Measurements from ENCODE around the gene STARD13.

Gene STARD13

DNA sequence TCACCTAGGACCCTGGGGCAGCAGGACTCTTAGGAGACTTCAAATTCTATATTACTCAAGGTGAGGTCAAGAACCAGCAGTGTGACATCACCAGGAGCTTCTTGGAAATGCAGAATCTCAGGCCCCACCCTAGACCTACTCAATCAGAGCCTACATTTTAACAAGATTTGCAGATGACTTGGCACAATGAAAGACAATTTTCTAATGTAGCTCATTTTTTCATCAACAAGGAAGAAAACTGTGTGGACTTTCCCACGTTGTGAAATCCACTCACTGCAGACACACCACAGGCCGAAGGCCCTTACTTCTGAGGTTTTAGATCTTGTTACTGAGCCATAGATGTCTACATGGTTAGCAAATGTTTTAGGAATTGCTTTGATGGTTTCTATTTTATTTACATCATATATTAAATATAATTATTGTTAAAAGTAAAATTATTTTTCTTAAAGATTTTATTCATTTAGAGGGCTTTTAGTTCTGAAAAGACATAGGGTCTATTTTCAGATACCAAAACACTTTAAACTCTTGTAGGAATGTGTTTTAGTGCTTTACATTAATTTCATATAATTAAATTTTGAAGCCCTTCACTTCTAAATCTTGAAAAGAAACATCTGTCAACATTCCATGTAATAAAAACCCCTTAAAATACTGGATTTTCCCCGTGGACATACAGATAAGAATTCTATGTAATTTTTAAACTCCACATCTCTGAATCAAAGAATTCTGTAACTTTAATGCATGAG, 18.5 kb upstream of the STARD13 start:
- DNase-seq, result no peak

DNA sequence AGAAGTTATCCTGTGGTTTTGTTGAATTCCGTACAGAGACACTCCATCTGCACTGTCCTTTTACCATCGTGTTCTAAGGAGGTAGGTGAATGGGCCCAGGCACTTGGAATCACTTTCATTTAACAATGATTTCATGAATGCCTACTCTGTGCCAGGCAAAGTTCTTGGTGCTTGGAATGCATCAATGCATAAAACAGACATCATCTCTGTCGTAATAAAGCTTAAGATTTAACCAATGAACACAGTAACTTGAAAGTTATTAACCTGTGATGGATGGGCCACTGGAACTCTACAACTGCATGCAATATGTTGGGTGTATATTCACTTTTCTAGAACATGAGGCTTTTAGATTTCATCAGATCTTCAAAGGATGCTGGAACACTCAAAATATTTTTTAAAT, 14.1 kb upstream of the STARD13 start:
- DNase-seq, result no peak

DNA sequence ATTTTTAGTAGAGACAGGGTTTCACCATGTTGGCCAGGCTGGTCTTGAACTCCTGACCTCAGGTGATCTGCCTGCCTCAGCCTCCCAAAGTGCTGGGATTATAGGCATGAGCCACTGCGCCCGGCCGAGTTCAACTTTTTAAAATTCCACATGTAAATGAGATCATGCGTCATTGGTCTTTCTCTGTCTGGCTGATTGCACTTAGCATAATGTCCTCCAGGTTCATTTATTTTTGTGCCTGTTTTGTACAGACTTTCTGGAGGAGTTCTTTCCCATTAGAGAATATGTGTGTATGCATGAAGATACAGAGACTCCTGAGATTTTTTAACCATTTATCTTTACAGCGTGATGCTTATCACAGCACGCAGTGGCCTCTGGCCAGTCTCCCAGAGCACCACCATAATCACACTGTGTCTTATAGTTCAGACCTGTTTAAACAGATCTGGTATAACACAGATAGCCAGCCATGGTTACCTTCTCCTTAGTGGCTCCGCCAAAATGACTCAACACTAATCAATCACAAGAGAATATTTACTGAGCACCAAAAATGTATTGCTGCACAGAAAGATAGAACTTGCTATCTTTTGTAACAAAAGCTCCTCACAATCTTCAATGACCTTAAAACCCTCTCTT, 11.4 kb upstream of the STARD13 start:
- DNase-seq, result no peak

DNA sequence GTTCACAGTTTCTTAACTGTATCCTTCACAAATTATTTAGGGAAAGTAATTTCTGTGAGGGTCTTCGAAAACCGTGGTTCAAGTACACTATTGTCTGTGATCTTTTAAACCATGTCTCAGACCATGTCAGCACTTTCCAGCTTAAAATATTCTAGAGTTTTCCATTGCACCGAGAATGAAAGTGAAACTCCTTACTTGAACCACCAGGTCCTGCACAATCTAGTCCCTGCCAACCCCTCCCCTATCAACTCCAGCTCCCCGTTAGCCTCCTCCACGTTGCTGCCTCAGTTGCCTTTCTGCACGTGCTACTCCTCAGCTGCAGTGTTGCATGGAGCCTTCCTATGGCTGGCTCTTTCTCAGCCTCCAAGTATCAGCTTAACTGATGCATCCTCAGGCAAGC, 7.2 kb upstream of the STARD13 start:
- no peak for DNase-seq

DNA sequence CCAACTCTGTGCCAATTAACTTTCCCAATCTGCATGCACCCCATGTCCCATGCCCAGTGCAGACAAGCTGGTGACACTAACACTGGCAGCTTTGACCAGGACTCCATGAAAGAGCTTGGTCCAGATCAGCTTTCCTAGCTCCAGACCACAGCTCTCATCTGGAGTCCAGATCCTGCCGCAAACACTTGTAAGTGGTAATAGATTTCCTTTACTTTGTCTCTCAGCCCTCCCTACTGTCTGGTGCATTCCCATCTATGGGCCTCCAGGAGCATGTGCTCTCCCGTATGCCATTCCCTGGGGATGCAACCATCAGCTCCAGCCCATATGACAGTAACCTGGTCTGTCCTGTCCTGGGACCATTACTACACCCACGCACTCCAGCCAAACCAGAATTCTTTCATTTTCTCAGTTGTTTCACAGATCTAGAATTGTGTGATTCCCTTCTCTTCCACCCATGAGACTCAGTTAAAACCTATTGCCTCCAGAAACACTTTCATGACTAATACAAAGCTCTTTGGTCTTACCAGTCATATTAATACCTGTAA, 4.9 kb upstream of the STARD13 start:
- DNase-seq, result no peak

DNA sequence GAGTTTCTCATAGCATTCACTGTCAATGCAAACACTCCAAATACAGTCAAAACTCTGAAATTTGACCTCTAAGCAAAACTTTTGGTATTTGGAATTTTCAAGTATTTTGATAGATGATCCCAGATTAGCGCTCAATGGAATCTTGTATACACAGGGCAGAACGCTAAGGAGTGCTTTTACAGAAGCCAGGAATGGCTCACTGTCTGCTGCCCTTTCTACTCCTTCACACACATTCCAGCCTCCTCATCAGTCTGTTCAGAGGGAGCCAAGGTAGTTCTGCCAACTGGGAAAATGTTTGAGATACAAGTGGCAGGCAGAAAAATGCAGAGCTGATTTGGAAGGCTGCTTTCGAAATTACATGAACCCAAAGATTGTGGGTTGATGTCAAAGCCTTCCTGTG, 4.4 kb upstream of the STARD13 start:
- no peak for DNase-seq

DNA sequence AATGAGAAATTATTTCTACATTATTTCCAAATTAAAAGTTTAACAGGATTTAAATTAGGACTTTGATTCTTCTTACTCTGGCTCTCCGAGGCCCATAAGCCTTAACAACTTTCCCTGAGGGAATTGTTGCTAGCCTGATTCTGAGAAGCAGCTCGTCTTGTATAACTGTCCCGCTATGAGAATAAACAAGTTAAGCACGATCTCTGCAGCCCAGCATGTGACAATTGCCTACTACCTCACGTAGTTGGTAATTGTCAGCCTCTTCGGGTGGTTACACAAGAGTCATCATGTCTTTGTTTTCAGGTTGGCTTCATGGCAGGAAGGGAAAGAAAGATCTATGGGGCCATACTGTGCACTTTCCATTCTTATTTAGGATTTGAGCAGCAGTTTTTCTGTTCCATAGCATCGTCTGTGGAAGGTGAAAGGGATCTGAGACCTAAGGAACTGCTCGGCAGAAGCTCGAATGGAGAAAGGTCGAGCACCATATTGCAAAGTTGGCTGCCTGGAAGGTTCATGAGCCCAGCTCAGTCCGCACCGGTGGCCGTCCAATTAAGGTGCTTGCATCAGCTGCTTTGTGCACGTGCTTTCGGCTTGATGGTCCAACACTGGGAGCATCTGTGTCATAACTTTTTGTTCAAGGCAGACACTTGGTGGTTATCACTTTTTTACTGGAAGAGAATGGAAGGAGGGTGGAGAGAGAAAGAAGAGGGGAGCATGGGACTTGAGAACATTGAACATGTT, 1.8 kb upstream of the STARD13 start:
- DNase-seq, result peak; percentile 15

DNA sequence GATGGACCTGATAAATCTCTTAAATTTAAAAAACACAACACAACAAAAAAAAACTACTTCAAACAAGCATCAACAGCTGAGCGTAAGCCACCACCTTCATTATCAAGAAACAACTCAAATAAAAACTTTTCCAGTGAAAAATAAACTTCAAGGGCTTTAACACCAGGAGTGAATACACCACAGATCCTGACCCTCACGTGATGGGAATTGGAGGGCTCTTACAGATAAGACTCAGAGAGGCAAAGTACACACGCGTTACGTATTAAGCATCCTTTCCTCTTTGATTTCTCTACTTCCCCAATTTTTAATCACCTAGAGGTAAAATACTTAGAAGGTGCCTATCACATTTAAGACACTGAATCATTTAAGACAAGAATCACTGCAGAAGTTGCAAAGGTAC, 573 bp upstream of the STARD13 start:
- no peak for DNase-seq

DNA sequence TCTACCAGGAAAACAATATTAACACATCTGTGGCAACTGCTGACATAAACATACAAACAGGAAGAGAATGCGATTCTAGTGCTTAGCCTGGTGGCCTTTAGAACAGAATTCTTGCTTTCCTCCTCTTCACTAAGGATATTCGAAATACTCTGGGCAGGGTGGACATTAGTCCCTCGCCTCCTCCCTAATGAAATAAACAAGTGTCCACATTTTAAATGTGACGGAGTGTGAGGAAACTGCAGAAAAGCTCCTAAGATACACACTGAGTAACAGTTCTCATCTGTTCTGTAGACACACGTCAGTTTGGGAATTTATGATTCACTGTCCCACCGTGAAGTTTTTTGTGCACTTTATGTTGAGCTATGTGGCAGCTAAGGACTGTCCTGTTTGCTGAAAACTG, 639 bp downstream of the STARD13 start:
- no peak for DNase-seq

DNA sequence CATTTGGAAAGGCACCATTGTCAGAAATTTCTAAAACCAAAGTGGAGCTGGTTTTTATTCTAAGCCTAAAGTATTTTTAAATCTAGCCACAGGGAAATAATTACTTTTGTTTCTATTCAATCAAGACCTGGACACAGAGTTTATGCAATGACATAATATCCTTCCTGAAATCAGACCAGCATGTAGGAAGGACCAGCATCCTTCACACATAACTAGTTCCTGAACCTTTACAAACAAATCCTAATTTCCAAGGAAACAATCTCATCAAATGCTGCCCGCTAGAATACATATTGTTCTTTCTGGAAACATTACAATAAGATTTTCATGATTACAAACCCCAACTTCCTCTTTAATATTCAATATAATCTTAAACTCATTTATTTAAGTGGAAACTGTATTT, 1.5 kb downstream of the STARD13 start:
- no peak for DNase-seq

DNA sequence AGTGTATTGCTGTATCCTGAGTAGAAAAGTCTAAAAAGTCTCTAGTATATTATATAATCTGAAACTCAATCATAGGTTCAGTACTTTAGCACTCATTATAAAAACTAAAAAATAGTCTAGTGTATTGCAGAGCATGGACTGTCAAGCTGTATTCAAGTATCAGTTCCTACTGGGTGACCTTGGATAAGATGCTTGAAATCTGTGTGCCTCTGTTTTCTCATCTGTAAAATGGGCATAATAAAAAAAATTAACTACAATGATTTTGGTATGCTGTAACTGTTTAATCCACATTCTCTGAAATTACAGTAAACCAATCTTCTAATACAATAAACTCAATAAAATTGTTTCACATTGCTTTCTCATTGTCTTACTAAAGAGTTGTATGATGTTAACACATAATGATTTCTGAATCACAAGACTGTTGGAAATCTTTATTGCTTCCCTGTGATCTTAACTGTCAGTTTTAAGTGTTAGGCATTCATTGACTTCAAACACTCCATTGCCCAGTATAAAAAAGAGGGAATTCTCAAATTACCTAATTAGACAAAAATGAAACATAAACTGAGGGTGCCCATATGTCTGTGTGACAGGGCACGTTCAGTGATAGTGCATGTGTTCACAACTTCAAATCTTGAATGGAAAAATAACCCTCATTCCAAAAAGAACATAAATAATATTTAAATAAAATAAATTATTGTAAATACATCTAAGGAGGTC, 2.2 kb downstream of the STARD13 start:
- peak; percentile 35 for DNase-seq

DNA sequence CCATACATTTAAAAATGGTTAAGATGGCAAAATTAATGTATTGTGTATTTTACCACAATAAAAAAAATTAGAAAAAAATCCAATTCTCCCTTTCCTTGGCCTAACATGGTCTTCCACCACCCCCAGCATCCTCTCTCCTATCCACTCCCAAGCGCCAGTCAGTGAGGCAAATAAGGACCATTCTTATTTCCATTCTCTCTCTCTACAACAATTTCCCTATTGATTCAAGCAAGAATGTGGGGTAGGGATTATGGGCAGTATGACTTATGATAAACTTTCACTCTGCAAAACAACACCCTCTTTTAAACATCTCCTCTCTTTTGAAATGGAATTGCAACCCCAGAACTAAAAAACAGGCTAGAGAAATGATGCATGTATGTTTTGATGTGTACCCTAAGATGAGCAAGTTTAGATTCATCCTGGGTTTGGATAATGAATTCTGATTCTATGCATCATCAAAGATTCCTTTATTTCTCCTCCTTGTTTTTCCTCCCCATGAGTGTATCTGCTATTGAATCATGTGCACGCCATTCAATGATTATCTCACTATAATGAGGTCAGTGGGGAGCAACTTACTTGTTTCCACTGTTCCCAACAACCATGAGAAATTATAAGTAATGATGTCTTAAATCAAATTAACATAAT, 3.5 kb downstream of the STARD13 start:
- no peak for DNase-seq

DNA sequence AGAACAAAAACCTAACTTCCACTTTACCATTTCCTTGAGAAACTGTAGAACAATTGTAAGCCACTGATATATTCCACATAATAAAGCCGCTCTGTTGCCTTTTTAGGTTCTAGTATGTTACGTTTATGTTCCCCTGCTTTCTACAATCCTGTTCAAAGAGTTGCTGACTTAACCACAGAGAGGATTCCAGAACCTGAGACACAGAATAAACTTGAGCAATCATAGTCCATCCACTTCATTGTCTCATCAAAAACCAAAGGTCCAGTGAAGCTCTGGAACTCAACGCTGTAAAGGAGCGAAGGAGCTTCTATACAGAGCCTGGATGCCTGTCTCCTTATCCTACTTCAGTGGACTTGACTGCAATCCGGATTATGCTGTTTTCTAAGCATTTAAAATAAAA, 4.6 kb downstream of the STARD13 start:
- DNase-seq, result no peak

DNA sequence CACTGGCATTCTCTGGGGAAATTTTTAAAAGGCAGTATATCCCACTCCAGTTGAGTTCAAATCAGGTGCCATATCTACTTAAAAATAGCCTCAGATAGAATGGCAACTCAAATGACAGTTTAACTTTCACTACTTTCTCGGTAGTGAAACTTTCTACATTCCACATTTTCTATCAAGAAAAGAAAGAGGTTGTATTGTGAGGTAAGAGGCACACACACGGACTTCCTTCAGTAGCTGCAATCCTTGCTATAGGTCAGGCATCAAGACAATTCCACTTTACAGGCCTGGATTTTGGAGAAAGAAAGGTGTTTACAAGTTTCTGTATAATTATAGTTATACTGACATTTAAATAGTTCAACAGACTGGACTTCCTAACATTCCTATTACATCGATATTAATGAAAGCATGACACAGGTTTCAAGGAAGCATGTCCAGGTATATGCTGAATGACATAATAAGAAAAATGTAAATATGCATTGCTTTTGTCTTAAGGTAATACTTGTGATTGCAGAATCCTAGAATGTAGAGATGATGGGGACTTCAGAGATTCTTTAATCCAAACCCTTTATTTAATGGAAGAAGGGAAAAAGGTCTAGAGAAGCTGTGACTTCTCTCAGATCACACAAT, 5.2 kb downstream of the STARD13 start:
- no peak for DNase-seq

DNA sequence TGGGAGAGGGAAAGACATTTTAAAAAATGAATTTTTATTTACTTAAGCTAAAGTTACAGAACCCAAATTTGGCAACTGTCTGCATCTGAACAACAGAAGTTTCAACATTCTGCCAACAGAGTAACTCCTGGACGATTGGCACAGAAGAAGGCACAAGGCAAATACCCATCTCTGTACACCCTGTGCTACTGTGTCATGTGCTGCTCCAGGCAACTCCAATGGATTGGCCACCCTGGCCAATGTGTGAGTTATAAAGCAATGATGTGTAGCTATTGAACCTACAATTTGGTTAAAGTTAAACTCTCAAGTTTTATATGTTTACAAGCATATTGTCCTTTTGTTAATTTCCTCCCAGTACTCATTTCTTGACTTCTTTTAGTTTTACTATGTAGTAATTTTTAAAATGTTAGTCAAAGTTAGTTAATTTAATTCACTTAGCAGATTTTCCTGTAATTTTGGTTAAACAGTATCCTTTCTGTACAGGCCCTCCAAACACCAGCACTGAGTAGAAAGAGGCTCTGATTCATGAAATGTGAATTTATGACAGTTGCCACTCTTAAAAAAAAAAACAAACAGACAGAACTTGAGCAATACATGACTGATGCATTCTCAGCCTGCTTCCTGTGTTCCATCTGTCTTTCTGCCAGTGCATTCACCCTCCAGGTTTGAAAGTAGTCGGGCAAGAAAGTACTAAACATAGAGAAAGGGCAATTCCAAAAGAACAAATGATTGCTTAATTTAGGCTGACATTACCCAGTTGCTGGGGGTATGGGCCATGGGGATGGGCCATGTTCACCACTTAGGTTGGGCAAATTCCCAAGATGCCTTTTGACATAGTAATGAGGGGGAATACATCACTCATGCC, 5.9 kb downstream of the STARD13 start:
- DNase-seq, result no peak

DNA sequence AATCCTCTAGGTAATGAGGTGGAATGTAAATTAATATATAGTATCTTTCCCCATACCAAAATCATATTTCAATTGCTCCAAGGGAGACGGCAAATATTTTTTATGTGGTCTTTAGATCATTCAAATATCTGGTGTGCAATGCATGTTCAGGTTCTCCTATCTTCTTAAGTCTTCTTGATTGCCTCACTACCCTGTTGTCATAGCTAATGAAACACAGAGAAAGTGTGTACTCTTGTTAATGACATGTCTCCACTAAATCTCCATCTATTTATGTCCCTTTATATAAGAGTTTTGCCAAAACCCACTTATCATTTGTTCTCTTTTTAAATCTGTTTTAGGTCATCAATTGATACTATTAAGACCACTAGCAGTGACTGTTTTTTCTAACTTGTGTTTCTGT, 6.6 kb downstream of the STARD13 start:
- no peak for DNase-seq

DNA sequence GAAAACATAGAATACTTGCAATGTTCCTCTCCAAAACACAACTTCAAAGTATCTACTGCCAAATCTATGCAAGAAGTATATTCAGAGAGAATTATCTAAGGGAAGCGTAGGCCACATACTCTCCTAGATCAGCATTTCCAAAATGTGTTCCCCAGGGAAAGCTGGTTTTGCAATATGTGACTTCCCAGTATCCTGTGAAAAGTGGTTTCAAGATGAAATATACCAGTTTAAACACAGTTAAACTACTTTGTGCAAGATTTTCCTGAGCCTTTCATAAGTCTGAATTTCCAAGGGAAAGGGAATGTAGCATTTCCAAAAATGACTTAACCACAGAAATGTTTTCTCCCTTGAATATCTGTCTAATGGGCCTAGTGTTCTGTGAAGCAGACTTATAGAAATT, 7.6 kb downstream of the STARD13 start:
- no peak for DNase-seq

DNA sequence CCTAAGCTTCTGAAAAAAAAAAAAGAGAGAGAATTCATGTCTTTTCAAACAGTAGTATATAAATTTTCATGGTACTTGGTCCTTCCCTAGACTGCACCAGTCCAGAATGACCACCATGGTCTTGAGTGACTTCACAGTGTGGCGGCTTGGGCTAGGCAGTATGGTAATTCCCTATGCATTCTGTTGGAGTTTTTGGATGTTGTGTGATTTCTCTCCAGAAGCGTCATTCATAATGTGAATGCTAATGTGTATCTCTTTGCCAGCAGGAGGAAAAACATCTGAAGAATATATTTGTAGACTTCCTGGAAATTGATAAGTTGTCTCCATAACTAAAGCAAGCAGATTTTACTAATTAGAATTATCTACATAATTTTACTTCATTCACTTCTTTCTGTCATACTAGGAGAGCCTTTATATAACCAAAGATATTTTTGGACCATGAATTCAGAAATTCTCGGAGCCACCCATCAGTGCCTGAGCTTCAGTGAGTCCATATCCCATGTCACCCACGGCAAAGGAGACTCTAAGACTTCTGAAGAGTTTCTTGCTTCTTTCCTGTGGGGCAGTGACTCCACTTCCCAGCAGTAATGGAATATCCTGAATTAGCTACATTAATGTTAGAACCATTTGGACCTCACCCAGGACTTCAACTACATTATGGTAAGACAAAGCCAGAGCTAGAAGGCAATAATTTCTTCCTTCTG, 8.4 kb downstream of the STARD13 start:
- no peak for DNase-seq

DNA sequence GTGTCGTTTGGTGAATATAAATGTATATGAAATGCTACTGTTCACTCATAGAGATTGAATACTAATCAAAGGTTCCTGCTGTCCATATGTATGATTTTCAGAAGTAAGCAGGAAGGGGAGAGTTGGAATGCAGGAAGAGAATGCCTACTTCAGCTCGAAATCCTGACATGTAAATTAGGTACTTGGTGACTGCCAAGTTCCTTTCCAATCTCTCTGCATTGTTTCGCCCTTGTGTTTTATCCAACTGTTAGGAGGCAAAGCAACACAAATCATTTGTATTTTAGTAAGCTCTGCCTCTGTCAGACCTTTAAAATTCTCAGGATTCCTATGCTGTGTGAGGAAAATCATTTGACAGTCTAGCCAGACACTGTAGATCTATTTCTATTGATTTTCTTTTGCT, 9.0 kb downstream of the STARD13 start:
- no peak for DNase-seq

DNA sequence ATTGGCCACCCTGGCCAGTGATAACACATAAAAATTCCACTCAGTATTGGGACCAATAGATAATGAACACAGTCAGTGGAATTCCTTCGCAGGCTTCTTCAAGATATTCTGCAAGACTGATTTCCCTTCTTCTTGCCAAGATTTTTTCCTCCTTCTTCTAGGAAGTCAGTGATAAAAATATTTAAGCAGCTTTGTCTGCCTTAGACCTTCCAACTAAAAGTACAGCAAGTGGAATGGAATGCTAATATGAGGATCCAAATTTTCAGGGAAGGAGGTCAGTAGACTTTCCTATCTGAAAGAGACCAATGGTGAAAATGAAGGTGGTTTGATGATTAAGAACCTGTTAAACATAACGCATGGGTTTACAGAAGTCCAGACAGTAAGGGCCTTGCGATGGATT, 9.6 kb downstream of the STARD13 start:
- no peak for DNase-seq

DNA sequence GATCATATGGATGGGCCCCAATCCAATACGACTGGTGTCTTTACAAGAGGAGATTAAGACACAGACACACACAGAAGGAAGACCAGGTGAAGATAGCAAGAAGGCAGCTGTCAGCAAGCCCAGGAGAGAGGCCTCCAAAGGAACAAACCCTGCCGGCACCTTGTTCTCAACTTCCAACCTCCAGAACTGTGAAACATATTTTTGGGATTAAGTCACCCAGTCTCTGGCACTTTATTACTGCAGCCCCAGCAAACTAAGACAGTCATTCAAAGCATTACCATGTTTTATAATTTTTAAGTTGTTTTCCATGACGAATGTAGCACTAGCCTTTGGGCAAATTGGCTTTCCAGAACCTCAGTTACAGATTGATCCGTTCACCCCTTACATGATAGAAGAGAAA, 11.3 kb downstream of the STARD13 start:
- no peak for DNase-seq
